Measurements from ENCODE around the gene NR6A1. TPM values are rescaled to one million over a fixed set of nuclear protein-coding genes. Genes with fewer than 3 reads are reported as not detected.
A peak's percentile ranks its signal among the peaks of the same experiment; 100 is the strongest.

Gene NR6A1
- total RNA-seq, 1 donor from 2014 or later = 2.0 TPM

DNA sequence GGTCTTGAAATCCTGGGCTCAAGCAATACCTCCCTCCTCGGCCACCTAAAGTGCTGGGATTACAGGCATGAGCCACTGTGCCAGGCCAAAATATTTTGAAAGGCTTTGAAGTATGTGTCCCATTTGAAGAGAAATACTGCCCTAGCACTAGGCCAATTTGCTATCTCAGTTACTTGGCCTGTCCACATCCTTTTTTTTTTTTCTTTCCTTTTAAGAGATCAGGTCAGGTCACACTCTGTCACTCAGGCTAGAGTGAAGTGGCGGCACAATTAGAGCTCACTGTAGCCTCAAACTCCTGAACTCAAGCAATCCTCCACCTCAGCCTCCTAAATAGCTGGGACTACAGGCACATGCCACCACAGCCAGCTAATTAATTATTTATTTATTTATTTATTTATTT lies 84.2 kb downstream of the NR6A1 start:
- DNase-seq = no peak

DNA sequence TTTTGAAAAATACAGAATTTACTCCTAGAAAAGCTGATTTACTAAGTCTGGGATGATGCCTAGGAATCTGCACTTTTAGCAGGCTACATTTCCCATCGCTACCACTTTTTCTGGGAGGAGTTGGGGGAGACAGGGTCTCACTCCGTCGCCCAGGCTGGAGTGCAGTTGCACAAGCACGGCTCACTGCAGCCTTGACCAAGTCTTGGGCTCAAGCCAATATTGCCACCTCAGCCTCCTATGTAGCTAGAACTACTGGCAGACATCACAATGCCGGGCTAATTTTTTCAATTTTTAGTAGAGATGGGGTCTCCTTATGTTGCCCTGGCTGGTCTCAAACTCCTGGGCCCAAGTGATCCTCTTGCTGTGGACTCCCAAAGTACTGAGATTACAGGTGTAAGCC lies 85.9 kb downstream of the NR6A1 start:
- no peak for DNase-seq

DNA sequence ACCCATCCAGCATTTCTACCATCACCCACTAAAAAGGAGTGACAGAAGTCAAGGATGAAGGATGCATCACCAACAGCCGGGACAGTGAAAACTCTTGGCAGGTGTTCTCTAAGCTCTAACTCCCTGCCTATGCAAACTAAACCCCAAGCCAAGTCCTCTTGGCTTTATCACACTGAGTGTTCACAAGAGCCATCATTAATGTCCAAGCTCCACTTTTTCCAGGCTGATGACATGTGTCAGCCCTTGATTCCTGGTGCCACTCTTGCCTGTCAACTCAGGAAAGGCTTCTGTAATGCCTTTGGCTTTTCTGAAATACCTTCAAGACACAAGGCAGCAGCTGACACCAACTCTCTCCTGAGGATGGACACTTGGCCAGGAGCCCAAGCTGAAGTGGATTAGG lies 86.9 kb downstream of the NR6A1 start:
- DNase-seq = no peak

DNA sequence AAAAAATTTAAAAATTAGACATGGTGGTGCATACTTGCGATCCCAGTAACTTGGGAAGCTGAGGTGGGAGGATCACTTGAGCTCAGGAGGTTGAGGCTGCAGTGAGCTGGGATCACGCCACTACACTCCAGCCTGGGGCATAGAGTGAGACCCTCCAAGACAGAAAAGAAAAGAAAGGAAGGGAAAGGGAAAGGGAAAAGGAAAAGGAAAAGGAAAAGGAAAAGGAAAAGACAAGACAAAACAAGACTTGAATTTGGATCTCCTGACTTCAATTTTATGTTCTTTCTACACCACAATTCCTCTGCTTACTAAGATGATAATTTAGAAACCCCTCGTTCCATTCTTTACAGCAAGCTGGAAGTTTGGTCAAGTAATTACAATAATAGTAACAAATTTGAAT lies 88.1 kb downstream of the NR6A1 start:
- DNase-seq = no peak

DNA sequence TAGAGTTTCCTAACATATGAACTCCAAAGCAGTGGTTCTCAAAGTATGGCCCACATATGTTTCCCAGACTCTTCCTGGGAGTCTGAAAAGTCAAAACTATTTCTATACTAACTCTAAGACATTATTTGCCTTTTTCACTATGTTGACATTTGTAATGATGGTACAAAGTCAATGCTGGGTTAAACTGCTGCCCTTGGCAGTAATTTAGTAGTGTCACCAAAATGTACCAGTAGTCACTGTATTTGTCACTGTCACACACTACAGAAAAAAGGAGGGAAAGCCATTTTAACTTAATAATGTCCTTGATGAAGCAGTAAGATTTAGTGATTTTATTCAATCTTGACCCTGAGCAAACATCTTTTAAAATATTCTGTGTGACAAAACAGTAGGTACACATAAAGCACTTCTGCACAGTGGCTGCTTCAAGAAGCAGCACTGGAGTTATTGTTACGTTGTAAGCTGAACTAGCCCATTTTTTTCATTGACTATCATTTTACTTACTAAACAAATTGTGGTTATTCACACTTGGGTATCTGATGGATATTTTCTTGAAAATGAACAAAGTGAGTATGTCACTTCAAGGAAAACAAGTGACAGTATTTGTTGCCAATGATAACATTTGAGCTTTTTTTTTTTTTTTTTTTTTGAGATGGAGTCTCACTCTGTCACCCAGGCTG lies 90.3 kb downstream of the NR6A1 start:
- DNase-seq = no peak

DNA sequence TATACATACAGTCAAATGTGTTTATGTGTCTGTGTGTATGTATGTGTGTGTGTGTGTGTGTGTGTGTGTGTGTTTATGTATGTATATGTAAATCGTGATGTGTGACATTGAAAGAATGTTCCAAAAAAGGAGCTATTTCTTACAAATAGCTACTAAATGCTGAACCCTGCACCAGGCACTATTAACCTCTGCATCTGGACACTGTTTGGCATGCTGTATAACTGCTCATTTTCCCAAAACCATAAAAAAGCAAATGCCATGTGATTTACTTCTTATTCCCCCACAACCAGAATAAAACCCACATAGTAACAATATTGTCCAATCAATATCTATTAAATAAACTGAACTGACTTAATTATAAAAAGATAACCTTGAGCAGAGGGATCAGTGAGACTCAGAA lies 91.1 kb downstream of the NR6A1 start:
- no peak for DNase-seq

- no peak for DNase-seq
These were observed 95.0 kb downstream of the NR6A1 start for GRCh38 chr9:124676159-124676551.

- no peak for DNase-seq
These were observed 95.6 kb downstream of the NR6A1 start for GRCh38 chr9:124675261-124676158.

DNA sequence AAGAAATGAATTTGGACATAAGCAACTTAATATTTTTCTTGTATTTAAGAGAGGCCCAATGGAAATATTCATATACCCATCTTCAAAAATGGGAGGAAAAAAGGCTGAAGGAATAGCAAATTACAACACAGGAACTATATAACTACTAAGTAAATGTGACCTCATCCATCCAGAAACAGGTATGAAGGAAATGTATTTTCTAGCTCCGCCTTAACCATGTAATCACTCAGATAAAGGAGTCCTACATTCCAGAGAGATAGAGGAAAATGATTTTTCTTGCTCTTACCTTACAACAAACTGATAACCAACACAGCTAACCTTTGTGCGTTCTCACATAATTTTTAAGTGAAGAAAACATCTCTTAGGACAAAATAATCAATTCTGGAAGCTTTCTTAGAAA lies 96.5 kb downstream of the NR6A1 start:
- no peak for DNase-seq

- DNase-seq = no peak
These were observed 98.0 kb downstream of the NR6A1 start for GRCh38 chr9:124673063-124673462.

DNA sequence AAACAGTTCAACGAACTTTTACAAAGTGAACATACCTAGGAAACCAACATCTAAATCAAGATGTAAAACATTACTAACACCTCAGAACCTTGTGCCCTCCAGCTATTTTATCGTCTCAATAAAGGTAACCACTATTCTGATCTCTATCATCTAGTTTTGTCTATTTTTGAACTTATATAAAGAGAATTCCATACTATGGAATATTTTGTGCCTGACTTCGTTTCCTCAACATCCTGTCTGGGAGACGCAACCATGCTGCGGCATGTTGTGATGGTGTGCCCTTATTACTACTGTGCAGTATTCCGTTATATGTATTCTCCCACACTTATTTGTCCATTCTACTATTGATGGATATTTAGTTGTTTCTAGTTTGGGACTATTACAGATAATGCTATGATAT lies 99.2 kb downstream of the NR6A1 start:
- no peak for DNase-seq

- no peak for DNase-seq
These were observed 104.5 kb downstream of the NR6A1 start for GRCh38 chr9:124666642-124667041.

DNA sequence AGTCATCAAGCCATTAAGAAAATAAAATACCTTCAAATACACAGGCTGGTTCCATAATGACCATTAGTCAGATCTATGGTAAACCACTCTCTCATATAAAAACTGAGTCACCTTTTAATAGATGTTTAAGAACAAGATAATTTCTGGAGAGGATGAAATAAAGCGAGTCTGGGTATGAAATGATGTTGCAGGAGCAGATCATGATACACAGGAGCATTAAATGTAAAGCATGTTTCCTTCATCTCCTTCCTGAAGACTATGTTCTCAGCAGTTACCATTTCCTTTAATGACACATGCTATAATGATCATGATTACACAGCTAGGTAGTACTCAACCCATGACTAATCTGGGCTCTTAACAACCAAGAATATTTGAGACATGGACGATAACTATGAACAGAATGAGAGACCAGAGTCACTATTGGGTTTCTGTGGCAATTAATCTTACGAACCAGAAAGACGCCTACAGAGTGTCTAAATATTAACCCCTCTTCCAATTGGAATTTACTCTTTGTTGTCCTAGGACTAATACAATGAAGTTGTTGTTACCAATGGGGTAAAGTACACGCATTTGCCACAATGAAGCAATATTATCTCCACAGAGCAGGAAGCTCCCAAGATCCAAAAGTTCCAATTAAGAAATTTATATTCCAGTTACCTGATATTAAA lies 105.6 kb downstream of the NR6A1 start:
- DNase-seq = no peak

DNA sequence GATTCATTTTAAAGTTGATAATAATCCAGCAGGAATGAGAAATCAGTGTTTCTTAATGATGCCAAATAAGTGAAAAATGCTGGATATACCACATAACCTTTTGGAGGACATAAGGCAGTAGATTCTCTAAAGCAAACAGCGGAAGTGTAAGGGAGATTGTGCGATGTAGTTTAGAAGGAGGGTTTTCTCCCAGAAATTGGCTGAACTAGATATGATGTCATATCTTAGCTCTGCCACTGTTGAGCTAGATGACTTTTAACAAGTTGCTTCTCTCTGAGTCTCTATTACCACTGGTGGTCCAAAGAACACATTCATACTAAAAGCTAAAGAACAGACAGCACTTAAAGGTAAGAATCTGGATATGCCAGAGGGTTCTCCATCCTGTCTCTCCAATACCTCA lies 107.0 kb downstream of the NR6A1 start:
- DNase-seq = no peak

GRCh38 chr9:124663046-124663961 lies 107.8 kb downstream of the NR6A1 start:
- DNase-seq = no peak

DNA sequence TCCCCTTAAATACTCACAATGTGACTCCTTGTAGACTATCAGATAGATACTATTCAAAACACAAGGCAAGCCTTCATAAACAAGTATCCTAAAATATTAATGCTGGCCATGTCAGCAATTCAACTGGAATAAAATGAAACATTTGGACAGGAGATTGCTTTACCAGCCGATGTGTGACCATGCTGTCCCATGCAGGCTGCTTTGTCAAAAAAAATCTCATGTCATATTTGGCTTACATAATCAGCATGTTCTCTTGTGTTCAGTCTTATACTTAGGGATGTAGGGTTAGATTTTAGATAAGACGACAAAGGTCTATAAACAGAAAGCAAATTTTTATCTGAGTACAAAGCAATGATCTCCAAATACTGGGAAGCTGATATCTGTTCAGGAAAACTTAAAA lies 108.5 kb downstream of the NR6A1 start:
- no peak for DNase-seq

DNA sequence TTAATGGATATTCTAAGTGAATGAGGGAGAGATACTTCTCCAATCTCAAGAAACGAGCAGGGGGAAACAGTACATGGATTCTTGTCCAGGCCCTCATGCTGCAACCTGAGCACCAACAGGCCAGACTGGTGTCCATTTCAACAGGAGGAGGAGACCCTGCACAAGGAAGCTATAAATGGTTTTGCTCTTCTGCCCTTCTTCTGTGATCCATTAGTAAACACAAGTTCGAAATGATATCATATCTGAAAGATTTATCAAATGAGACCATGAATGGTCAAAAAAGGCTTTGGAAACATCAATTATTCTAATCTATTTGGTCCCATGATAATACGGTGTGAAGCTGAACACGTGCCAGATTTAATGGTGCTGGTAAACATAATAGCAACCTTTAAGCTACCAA lies 109.8 kb downstream of the NR6A1 start:
- DNase-seq = no peak

DNA sequence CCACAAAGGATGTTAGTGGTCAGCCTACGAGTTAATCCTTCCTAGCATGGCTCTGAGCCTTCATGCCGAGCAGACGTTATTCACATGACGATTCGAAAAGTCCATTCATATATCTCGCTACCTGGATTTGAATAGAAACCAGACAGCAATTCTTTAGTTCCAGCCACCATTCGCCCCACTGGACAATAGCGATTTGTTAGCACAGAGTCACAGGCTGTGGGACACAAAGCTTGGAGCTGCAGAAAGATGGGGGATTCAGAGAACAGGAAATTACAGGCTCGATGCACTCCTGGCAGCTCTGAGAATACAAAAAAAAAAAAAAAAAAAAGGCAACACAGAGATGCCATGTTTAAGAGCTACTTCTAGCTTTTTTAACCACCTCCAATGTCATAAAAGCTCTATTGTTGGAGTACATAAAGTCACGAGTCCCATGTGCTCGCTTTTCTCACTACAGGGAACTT lies 110.7 kb downstream of the NR6A1 start:
- DNase-seq = peak; percentile 6

DNA sequence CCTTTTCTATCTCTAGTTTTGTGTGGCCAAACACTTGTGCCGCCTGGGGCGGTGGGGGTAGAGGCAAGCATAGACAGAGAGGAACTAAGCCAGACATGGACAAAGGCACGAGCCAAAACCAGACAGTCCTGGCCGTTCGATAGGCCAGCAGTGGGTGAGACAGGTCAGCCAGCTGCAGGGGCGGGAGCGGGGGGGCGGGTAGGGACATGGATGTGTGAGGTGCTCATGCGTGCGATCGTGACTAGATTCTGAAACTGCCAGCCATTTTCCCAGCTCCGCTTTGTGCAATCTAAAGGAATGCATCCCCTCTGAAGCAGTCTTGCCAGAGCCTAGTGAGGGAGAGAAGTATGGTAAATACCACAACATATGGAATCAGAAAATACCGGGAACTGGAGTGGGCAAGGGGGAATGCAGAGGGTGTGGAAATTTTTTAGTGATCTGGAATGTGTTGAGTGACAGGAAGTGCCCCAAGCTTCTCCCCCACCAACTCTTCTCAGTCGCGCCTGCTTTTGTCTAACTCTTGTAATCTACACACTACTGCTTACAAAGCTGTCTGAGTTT lies 111.9 kb downstream of the NR6A1 start:
- DNase-seq = peak; percentile 60

- peak; percentile 76 for DNase-seq
These were observed 112.7 kb downstream of the NR6A1 start for GRCh38 chr9:124658165-124659017.

GRCh38 chr9:124657516-124657915 lies 113.6 kb downstream of the NR6A1 start:
- no peak for DNase-seq

Measured in occipital lobe (tissue), 2 donors.